H1 (cell line): ENCODE results near the gene DOK3. TPM values are rescaled to one million over a fixed set of nuclear protein-coding genes. Genes with fewer than 3 reads are reported as not detected.

Experiments
- BACH1 ChIP-seq: IDR thresholded peaks from 2 replicates; pipeline ENCODE4 v1.6.1; 2012; ENCODE audit warnings: low read length, improper control_type of control experiment
- CBX5 ChIP-seq: fragments of 300-800, 300-1000 bp; sonication (generic); IDR thresholded peaks from 2 replicates; pipeline ENCODE4 v1.7.1; 2016; ENCODE audit warnings: antibody characterized with exemption, low read length, low read depth
- CBX8 ChIP-seq: fragments of 300-800, 300-1000 bp; sonication (generic); IDR thresholded peaks from 2 replicates; pipeline ENCODE4 v1.7.1; 2016; ENCODE audit warnings: low read depth, low read length, borderline replicate concordance
- CEBPB ChIP-seq: IDR thresholded peaks from 2 replicates; pipeline ENCODE4 v1.6.1; 2012; ENCODE audit warnings: low read depth, low read length
- CTBP2 ChIP-seq: IDR thresholded peaks from 2 replicates; pipeline ENCODE4 v1.7.0; 2011; ENCODE audit warnings: borderline replicate concordance, mild to moderate bottlenecking, moderate library complexity, mixed read lengths, low read length; ENCODE audit not compliant: insufficient read depth, insufficient read length
- EZH2 ChIP-seq: fragments of 200-600 bp; sonication (generic); IDR thresholded peaks from 2 replicates; pipeline ENCODE4 v1.7.1; 2012; ENCODE audit warnings: low read depth, mild to moderate bottlenecking, moderate library complexity, low read length, inconsistent platforms; ENCODE audit not compliant: severe bottlenecking
- KDM4A ChIP-seq: IDR thresholded peaks from one replicate; pipeline ENCODE4 v1.7.1; 2012; ENCODE audit warnings: low read depth, mild to moderate bottlenecking, moderate library complexity, low read length, inconsistent platforms; ENCODE audit not compliant: severe bottlenecking
- MAFK ChIP-seq: IDR thresholded peaks from 2 replicates; pipeline ENCODE4 v1.6.1; 2012; ENCODE audit warnings: low read depth, mild to moderate bottlenecking, improper control_type of control experiment, low read length
- MAX ChIP-seq: IDR thresholded peaks from 2 replicates; pipeline ENCODE4 v1.6.1; 2012; ENCODE audit warnings: inconsistent platforms
- NRF1 ChIP-seq: IDR thresholded peaks from 2 replicates; pipeline ENCODE4 v1.6.1; 2011; ENCODE audit warnings: mild to moderate bottlenecking, low read depth, low read length, improper control_type of control experiment
- PHF8 ChIP-seq: fragments of 200-600 bp; sonication (generic); conservative IDR thresholded peaks from 2 replicates; pipeline ENCODE4 v1.7.1; 2012; ENCODE audit warnings: low read depth, mild to moderate bottlenecking, inconsistent platforms, low read length, moderate library complexity
- POLR2A ChIP-seq, 2 experiments: IDR thresholded peaks; 1 replicate in 1 of 2; 2 replicates in 1 of 2; pipeline ENCODE4 v1.6.1; 2011; ENCODE audit warnings: low read depth in 2 of 2, low read length in 2 of 2, mild to moderate bottlenecking in 2 of 2; ENCODE audit errors: control extremely low read depth in 1 of 2
- POLR2AphosphoS5 ChIP-seq: IDR thresholded peaks from 2 replicates; pipeline ENCODE4 v1.6.1; 2011; ENCODE audit warnings: low read depth, low read length
- POU5F1 ChIP-seq: IDR thresholded peaks from 2 replicates; pipeline ENCODE4 v1.6.1; 2011; ENCODE audit warnings: low read depth, mild to moderate bottlenecking, low read length, moderate library complexity
- RBBP5 ChIP-seq: IDR thresholded peaks from 2 replicates; pipeline ENCODE4 v1.7.1; 2012; ENCODE audit warnings: low read depth, mild to moderate bottlenecking, inconsistent platforms, low read length, moderate library complexity, borderline replicate concordance
- RNF2 ChIP-seq: fragments of 200-900, 300-1000 bp; sonication (generic); IDR thresholded peaks from 2 replicates; pipeline ENCODE4 v1.7.1; 2016; ENCODE audit warnings: borderline replicate concordance, low read depth, mild to moderate bottlenecking, antibody characterized with exemption, low read length; ENCODE audit not compliant: poor library complexity, severe bottlenecking; ENCODE audit errors: missing control alignments
- SP1 ChIP-seq: IDR thresholded peaks from 2 replicates; pipeline ENCODE4 v1.6.1; 2011; ENCODE audit warnings: low read depth, low read length
- SP2 ChIP-seq: IDR thresholded peaks from 2 replicates; pipeline ENCODE4 v1.6.1; 2012; ENCODE audit warnings: mild to moderate bottlenecking, low read length, inconsistent platforms
- SRF ChIP-seq: IDR thresholded peaks from 2 replicates; pipeline ENCODE4 v1.6.1; 2011; ENCODE audit warnings: mild to moderate bottlenecking, low read depth, low read length, moderate library complexity
- SUZ12 ChIP-seq: fragments of 200-600 bp; sonication (generic); IDR thresholded peaks from 2 replicates; pipeline ENCODE4 v1.6.1; 2012; ENCODE audit warnings: mild to moderate bottlenecking, inconsistent platforms, low read length, moderate library complexity, mixed read lengths
- TAF1 ChIP-seq: IDR thresholded peaks from 2 replicates; pipeline ENCODE4 v1.6.1; 2011; ENCODE audit warnings: mild to moderate bottlenecking, low read depth, low read length
- TAF7 ChIP-seq: optimal IDR thresholded peaks from 2 replicates; pipeline ENCODE3; 2011; ENCODE audit warnings: low read depth, mild to moderate bottlenecking, inconsistent platforms, low read length, moderate library complexity, borderline replicate concordance
- TCF12 ChIP-seq: IDR thresholded peaks from 2 replicates; pipeline ENCODE4 v1.6.1; 2011; ENCODE audit warnings: low read depth, mild to moderate bottlenecking, low read length
- TEAD4 ChIP-seq: IDR thresholded peaks from 2 replicates; pipeline ENCODE4 v1.6.1; 2012; ENCODE audit warnings: low read depth, low read length, inconsistent platforms, mixed read lengths
- YY1 ChIP-seq: IDR thresholded peaks from 2 replicates; pipeline ENCODE4 v1.6.1; 2011; ENCODE audit warnings: low read depth, mild to moderate bottlenecking, low read length
- polyA plus RNA-seq, 7 experiments: library from polyadenylated mRNA; depleted of rRNA in 3 of 7; stranded (reverse) in 5 of 7; unstranded in 2 of 7; fragments of >200 nt in 5 of 7; fragments of 200-250 nt in 2 of 7; gene quantifications; 1 replicate in 5 of 7; 2 replicates in 1 of 7; 4 replicates in 1 of 7; pipeline versions ENCODE4 v1.2.1 to v1.2.3, GENCODE V29; 2011 to 2013; ENCODE audit warnings: missing spikeins in 2 of 7, mixed read lengths in 2 of 7
- total RNA-seq: library from RNA; stranded (reverse); fragmentation: NEBNext Ultra II Directional; extraction: Animal tissue kit (Norgen Biotek cat#: 25700); gene quantifications from 2 replicates; pipeline ENCODE4 v1.2.1, GENCODE V29; 2021

The DOK3 gene
- total and polyA plus RNA-seq, 2 of the 8 experiments (the other 6 are each of a cell fraction or from before 2014, with no cell fraction given) = 4.2 to 6.4 TPM

DNA sequence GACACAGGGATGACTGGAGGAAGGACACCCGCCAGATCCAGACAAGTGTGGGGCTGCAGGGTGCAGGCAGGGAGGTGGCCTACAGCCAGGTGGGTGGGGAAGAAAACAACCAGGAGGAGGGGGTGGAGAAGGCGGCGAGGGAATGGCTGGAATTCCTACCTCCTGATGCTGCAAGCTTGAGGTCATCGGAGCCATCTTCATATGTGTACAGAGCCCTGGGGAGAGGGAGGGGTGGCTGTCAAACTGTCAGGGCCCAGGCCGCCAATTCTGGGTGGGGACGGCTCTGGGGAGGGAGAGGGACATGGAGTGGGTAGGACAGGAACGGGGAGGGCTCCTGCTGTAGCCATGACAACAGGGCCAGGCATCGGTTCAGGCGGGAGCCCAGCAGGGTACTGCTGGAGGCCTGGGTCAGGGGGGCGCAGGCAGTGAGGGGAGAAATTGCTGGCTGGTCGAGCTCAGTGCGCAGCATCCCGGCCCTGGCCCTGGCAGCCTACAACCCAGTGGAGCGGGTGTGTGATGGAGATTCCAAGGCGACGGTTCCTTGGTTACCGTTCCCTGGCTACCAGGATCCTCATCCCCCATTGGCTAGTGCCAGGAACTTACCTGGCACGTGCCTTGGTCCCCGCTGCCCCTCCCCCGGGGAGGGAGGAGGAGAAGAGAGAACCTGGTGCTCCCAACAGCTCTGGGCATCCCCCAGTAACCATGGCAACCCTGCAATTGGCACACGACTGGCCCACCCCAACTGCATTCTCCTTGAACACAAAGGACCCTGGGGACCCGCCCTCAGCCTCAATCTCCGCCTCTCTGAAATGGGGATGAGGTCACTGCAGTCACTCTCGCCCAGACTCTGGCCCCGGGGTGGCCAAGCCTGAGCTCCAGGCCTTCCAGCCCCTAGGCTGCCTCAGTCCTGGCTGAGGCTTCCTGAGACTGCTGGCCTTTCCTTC is 40.7 kb downstream of the DOK3 start (continued):
- TF ChIP-seq KDM4A (no peak), CBX5 (no peak), CTBP2 (no peak), MAFK (no peak), BACH1 (no peak), RNF2 (no peak), RBBP5 (no peak), YY1 (no peak), POLR2A (IDR thresholded peaks at IDR 0.05; ENCODE audit: control extremely low read depth in 1 of 2, low read depth in 2 of 2, low read length in 2 of 2) (peak in 1 of 2 experiments; percentile 78; a peak in 2 of 3 replicates), MAX (peak; percentile 49; the same call in 1 of the 2 replicates), TCF12 (no peak), CBX8 (no peak), NRF1 (no peak), TEAD4 (no peak), TAF1 (peak; percentile 39; the same call in 1 of the 2 replicates), PHF8 (no peak), SUZ12 (no peak), CEBPB (no peak), TAF7 (no peak), EZH2 (no peak), SP1 (0 out of 2 replicates have a peak, but pooled peaks have one; percentile 25), POU5F1 (no peak), SP2 (no peak), SRF (no peak), POLR2AphosphoS5 (peak; percentile 69)
